GM12878 (cell line): ENCODE results near the gene RHBDF2.

Experiments used
- POLR2A ChIP-seq: IDR thresholded peaks from 2 replicates; pipeline ENCODE4 v1.6.1; 2011; ENCODE audit warnings: low read depth, mild to moderate bottlenecking, low read length
- POU2F2 ChIP-seq: IDR thresholded peaks from 3 replicates; pipeline ENCODE4 v1.6.1; 2011; ENCODE audit warnings: low read depth, mild to moderate bottlenecking, low read length, borderline replicate concordance
- RAD21 ChIP-seq: IDR thresholded peaks from 2 replicates; pipeline ENCODE4 v1.6.1; 2011; ENCODE audit warnings: mild to moderate bottlenecking, low read depth, low read length, moderate library complexity; ENCODE audit not compliant: insufficient read depth
- TF ChIP-seq, protein P1 (sequence below), 3 experiments: IDR thresholded peaks in 2 of 3; conservative IDR thresholded peaks in 1 of 3; 2 replicates each; pipeline ENCODE4 v1.5.1; 2011; ENCODE audit warnings: low read depth in 3 of 3, low read length in 3 of 3, mild to moderate bottlenecking in 3 of 3, control low read depth in 2 of 3, moderate library complexity in 2 of 3, inconsistent platforms in 1 of 3, mixed read lengths in 1 of 3; ENCODE audit not compliant: control insufficient read depth in 2 of 3, insufficient read depth in 1 of 3; ENCODE audit errors: extremely low read depth in 1 of 3

DNA sequence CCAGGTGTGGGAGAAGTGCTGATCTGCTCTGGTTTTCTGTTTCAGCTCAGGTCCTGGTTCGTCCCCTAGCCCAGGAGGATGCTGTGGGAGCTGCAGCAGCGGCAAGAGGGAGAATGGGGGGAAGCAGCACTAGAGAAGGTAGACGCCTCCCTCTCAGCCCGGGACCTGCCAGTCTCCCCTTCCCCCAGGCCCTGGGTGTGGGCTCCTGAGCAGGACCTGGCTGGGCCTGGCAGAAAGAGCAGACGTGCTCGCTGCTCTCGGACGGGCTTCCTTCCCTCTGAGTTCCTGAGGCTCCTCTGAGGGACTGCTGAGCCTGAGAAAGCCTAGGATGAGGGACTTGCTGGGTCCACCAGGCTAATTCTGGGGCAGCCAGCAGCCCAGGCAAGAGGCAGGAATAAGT, 41.8 kb upstream of the RHBDF2 start:
- TF ChIP-seq POU2F2 (no peak), RAD21 (no peak), POLR2A (no peak)
- TF ChIP-seq, protein P1, sequence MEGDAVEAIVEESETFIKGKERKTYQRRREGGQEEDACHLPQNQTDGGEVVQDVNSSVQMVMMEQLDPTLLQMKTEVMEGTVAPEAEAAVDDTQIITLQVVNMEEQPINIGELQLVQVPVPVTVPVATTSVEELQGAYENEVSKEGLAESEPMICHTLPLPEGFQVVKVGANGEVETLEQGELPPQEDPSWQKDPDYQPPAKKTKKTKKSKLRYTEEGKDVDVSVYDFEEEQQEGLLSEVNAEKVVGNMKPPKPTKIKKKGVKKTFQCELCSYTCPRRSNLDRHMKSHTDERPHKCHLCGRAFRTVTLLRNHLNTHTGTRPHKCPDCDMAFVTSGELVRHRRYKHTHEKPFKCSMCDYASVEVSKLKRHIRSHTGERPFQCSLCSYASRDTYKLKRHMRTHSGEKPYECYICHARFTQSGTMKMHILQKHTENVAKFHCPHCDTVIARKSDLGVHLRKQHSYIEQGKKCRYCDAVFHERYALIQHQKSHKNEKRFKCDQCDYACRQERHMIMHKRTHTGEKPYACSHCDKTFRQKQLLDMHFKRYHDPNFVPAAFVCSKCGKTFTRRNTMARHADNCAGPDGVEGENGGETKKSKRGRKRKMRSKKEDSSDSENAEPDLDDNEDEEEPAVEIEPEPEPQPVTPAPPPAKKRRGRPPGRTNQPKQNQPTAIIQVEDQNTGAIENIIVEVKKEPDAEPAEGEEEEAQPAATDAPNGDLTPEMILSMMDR (IDR thresholded peaks at IDR 0.05 in 2 of 3, conservative IDR thresholded peaks at IDR 0.05 in 1 of 3; ENCODE audit: control insufficient read depth in 2 of 3, extremely low read depth in 1 of 3, insufficient read depth in 1 of 3, low read depth in 3 of 3, low read length in 3 of 3), result no peak
